ENCODE measurements around the gene TMEM126B. TPM values are rescaled to one million over a fixed set of nuclear protein-coding genes. Genes with fewer than 3 reads are reported as not detected.

The TMEM126B gene
- total and polyA plus RNA-seq, 2 donors (not counting 3 experiments of a cell fraction or from before 2014, with no cell fraction given): 51.2 to 53.7 TPM

GRCh38 chr11:85589373-85589772 is 39.0 kb upstream of the TMEM126B start:
- no peak overlapping the region for H2AFZ ChIP-seq (ENCODE audit: low read depth, low read length)
- intact Hi-C loops (cut with micrococcal nuclease): no loop called here
- H3K36me3 ChIP-seq (ENCODE audit: control insufficient read depth in 2 of 2, extremely low read depth in 1 of 2, insufficient read depth in 2 of 2, low read length in 2 of 2): no peaks in the 10 kb centered on the region
- no peaks in the 10 kb centered on the region for H3K79me2 ChIP-seq (ENCODE audit: control insufficient read depth, insufficient read depth, low read length)
- dilution Hi-C loops (cut with MboI; ENCODE audit: extremely low pct_ligation_motif_present, low sequenced_read_pairs): no loop called here
- no peak overlapping the region for H3K27ac ChIP-seq (ENCODE audit: insufficient read depth, low read depth, low read length)
- no TSS peak for BruUV-seq (replicated peaks)
- no peak overlapping the region for H3K4me3 ChIP-seq (replicated peaks in 1 of 3; ENCODE audit: insufficient read depth in 1 of 3, low read depth in 1 of 3, low read length in 3 of 3)
- no peak for FAIRE-seq
- peaks cover 0 to 3% of the 10 kb centered on the region in 2 experiments for H3K27me3 ChIP-seq (ENCODE audit: control insufficient read depth in 2 of 2, insufficient read depth in 2 of 2, low read length in 2 of 2)
- ChIA-PET POLR2A (no interaction called here), CTCF (interaction anchor here (1.6 to 3.3 kb wide), 2 partner anchors 1031 to 1753 kb away, joined by 8 to 38 read pairs; no protein-coding TSS in a partner anchor)
- H3K9me3 ChIP-seq (replicated peaks; ENCODE audit: control insufficient read depth, insufficient read depth, low read length): no peaks in the 10 kb centered on the region
- no peak for TF ChIP-seq POLR2A (IDR thresholded peaks at IDR 0.05; ENCODE audit: low read depth, low read length)
- TF ChIP-seq FOS (IDR thresholded peaks at IDR 0.05; ENCODE audit: borderline replicate concordance, insufficient read depth, low read length): no peak
- TF ChIP-seq MAX (IDR thresholded peaks at IDR 0.05; ENCODE audit: insufficient read depth, insufficient read length): no peak
- TF ChIP-seq GATA2 (IDR thresholded peaks at IDR 0.05; ENCODE audit: insufficient read depth, insufficient read length, low read depth, low read length): no peak
- no peak for TF ChIP-seq POLR2AphosphoS5 (IDR thresholded peaks at IDR 0.05; ENCODE audit: insufficient read depth, low read depth, low read length)
- no peak for TF ChIP-seq MYC (IDR thresholded peaks at IDR 0.05; ENCODE audit: low read depth, low read length)
- no peak for TF ChIP-seq CTCF (IDR thresholded peaks at IDR 0.05; ENCODE audit: extremely low read depth in 1 of 2, insufficient read depth in 1 of 2, low read depth in 1 of 2, low read length in 2 of 2)
- no peak for TF ChIP-seq EZH2 (IDR thresholded peaks at IDR 0.05; ENCODE audit: borderline replicate concordance, low read depth, low read length, severe bottlenecking)
- no peak for TF ChIP-seq JUN (IDR thresholded peaks at IDR 0.05; ENCODE audit: borderline replicate concordance, insufficient read depth, insufficient read length, low read depth)
- no peak overlapping the region for H3K9ac ChIP-seq (replicated peaks; ENCODE audit: extremely low read depth, insufficient read depth, low read length)
- H4K20me1 ChIP-seq (replicated peaks; ENCODE audit: control insufficient read depth, extremely low read depth, insufficient read depth, low read length): no peaks in the 10 kb centered on the region
- no peak for DNase-seq (ENCODE audit: low read depth, low spot score)
- no peaks in the 10 kb centered on the region for H3K9me1 ChIP-seq (replicated peaks; ENCODE audit: control insufficient read depth, extremely low read depth, insufficient read depth, low read length)
- no peak overlapping the region for H3K4me2 ChIP-seq (ENCODE audit: insufficient read depth, low read length)
- H3K4me1 ChIP-seq (ENCODE audit: control insufficient read depth, extremely low read depth, insufficient read depth, low read length): no peaks in the 10 kb centered on the region

Measured in endothelial cell of umbilical vein (primary cell).